CD4-positive, alpha-beta T cell treated with Interleukin-17A for 1 hour (primary cell): Measurements from ENCODE around the gene EFCAB6.

Experiments used
- DNase-seq: peaks from one replicate; pipeline ENCODE4 v3.0.0-alpha.2; 2020

The EFCAB6 gene

DNA sequence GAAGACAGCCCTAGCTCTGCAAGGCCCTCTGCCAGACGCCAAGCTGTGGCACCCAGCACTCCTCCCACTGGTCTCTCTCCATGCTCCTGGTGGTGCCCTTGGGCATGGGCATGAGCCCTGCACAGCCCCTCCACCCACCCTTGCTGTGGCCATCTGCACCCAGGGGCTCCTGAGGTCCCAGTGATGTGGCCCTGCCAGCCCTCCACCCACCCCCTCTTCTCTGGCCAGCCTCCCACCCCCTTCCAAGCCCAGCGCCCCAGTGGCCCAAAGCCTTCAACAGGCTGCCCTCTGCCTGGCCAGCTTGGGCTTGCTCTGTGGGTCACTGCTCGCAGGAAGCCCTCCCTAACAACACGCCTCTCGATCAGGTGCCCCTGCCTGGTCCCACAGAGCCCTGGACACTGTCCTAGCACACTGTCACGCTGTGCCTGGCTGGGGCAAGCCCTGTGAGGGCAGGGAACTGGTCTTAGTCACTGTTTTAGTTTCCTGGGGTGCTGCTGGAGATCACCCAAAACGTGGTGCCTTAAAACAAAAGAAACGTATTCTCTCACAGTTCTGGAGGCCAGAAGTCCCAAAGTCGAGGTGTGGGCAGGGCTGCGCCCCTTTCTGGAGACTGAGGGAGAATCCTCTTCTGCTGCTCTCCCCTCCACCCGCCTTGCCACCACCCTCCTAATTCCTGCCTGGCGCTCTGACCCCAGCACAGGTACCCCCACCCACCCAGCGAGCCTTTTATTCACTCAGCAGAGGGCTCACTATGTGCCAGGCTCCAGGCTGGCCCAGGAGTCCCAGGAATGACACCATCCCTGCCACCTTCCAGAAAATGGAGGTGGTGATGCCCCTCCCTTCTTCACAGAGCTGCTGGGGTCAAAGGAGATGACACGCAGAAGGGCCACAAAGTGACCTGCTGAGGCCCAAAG, 35.5 kb upstream of the EFCAB6 start:
- DNase-seq, result no peak

DNA sequence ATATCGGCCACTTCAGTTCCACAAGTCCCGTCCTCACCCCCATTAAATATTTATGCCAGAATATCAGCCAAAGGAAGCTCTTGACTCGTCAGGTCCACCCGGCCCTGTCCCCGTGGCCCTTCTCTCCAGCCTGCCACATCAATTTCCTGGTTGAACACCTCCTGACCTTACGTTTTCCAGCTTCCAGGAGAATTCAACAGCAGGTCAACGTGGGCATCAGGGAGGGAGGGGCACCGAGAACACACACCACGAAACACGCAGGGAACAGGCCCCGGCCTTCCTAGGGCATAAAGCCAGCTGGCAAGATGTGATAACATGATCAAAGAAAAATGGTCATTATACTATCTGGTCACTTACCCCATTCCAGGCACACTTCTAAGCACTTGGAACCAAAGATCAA, 34.9 kb upstream of the EFCAB6 start:
- no peak for DNase-seq

DNA sequence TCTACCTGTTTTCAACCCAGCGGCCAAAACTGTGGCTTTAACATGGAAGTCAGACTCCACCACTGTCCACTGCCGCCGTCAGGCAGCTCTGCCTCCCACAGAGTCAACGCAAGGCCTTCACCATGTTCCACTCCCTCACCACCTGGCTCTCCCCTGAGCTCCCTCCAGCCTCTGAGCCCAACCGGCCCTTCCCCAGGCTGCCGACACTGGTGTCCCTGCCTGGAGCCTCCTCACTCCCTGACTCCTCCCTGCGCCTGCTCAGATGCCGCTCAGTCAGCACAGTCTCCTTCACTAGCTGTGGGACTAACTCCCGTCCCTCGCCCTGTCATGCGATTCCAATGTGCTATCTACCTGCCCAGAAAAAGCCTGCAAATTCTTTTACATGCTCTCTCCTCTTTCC, 33.9 kb upstream of the EFCAB6 start:
- DNase-seq, result no peak

DNA sequence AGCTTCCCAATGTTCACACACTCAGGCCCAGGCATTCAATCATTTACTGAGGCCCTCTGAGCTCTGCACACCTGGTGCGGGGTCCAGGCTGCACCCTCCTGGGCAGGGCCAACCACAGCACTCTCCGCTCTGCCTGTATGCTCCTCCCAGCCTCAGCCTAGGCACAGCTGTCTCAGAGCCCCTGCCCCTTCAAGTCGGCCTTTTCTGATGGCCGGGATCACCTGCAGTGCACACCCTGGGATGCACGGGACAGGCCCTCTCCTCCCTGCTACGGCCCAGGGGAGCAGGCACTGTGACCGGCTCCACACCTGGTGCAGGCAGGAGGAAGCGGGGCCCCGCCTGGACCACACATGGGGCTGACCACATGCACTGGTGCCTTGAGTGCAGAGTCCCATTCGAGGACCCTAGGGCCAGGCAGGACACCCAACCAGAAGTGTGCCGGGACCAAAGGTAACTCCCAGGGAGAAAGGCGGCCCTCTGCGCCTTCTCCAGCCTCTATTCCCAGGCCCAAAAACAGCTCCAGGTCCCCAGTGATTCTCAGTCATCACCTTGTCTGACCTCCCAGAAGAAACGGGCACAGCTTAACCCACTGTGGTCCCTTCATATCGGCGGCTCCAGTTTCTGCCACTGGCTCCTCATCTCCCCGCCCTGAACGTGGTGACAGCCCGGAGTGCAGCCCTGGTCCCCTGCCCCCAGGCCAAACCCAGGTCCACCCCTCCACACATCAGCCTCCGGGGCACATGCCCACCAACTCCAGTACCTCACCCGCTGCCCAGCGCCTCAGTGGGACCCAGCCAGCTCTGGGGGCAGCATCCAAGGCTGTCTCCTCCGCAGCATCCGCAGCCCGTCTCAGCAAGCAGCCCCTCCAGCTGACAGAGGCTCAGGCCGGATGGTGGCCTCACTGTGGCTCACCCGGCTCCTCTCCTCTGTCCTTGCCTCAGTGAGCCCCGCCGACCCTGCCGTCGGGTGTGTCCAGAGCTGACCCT, 32.7 kb upstream of the EFCAB6 start:
- no peak for DNase-seq

DNA sequence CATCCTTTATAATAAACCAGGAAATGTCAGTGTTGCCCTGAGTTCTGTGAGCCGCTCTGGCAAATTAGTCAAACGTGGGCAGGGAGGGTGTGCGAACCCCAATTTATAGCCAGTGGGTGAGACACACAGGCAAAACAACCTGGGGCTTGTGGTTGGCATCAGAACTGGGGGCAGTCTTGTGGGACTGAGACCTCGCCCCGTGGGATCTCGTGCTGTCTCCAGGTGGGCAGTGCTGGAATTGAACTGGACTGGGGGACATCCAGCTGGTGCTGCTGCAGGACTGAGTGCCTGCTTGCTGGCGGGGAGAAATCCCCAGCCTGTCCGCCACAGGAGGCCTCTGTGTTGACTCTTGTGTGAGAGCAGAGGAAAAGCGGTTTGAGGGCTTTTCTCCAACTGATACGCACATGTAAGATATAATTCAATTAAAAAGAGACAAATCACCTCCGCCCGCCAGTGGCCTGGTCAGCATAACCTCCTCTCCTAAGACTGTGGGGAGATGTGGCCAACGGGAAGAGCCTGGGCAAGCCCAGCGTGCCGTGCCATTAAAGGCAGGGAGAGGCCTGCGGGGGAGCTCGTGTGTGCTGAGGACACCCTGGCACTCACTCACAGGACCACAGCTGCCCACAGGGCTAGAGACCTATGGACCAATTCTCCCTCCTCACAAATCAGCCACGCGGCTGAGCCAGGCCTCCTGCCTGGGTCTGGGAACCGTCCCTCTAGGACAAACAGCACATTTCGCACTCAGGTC, 31.9 kb upstream of the EFCAB6 start:
- DNase-seq, result no peak

DNA sequence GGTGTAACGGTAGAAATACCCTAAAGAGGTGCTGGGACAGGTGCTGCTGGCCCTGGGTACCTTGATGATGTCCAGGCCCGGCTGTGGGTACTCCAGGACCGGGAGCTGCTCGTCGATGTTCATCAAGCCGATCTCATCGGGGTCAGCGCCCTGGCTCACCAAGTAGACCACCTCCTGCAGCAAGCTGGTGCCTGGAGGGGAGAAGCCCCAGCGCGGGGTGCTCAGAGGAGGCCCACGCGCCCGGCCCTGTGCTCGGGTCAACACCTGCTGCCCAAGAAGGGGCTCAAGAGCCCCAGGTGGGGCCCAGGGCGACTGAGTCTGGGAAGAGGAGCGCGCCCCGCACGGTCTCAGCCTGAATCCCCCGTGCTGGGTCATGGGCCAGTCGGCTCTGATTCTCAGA, 29.6 kb upstream of the EFCAB6 start:
- no peak for DNase-seq

DNA sequence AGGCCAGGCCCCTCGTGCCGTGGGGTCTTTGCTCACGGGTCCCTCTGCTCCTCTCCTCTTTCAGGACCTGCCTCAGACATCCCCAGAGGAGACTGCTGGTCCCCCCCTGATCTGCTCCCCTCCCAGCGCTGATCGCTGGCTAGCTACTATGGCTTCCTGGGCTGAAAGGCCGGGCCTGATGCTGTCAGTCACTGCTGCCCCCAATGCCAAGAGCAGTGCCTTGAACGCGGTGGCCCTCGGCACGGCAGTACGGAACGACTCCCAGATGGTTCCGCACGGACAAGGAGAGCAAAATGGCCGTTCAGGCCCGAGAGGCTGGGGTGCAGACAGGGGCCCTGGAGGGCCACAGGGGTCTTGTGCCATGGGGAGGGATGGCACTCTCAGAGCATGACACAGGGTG, 28.7 kb upstream of the EFCAB6 start:
- no peak for DNase-seq

DNA sequence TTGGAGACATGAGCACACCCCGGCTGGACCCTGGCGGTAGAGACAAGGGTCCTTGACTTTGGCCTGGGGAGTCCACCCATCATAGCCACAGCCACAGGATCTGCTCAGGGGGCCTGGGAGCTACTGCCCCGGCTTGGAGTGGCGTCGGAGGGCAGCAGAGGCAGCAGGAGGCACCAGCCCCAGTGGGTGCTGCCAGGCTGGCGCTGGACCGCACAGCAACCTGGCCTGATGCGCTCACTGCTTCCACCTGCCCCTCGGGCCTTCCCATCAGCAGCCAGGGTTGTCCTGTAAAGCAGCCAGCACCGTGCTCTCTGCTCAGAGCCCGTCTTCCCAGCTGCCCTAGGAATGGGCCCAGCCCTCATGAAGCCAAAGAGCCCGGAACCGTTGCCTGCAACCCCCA, 28.3 kb upstream of the EFCAB6 start:
- DNase-seq, result no peak

DNA sequence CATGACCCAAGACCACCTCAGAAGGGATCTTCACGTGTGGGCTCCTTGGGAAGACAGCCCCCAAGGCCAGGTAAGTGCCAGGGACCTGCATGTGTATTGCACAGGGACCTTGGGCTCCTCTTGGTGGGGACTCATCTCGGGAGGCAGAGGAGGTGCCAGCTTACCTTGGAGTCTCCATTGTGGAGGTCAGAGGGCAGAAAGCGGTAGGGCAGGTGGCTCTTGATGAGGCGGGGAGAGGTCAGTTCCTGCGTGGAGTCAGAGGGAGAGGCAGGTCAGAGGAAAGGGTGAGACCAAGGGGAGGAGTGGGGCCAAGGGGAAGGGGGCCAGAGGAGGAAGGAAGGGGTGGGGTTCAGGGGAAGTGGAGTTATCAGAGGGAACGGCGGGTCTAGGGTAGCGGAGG, 27.7 kb upstream of the EFCAB6 start:
- no peak for DNase-seq

DNA sequence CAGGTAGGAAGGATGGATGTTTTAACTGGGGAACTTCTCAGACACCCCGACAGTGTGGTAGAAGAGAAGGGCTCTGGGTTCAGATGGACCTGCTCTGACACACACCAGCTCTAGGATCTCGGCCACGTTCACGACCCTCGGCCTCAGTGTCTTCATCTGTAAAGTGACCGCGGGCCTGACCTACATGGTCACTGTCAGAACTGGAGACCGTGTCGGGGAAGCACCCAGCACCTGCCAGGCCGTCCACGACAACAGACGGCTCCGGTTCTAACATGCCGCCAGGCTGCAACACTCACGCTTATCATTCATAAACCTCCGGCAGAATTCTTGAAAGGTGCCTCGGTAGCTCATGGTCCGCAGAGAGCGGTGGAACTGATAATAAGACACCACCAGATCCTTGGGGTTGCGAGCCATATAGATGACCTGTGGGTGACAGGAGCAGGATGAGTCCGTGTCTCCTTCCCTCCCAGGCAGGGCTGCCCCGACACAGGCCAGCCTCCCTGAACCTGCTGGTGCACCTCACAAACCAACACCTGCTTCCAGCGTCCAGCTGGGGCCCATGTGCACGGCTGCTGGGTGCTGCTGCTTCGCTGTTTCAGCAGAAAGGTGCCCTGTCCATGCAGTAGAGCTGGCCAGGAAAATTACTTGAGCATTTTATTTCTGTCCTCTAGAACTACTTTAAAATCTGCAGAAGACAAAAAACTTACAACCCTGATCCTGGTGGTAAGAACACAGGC, 26.6 kb upstream of the EFCAB6 start:
- DNase-seq, result no peak

DNA sequence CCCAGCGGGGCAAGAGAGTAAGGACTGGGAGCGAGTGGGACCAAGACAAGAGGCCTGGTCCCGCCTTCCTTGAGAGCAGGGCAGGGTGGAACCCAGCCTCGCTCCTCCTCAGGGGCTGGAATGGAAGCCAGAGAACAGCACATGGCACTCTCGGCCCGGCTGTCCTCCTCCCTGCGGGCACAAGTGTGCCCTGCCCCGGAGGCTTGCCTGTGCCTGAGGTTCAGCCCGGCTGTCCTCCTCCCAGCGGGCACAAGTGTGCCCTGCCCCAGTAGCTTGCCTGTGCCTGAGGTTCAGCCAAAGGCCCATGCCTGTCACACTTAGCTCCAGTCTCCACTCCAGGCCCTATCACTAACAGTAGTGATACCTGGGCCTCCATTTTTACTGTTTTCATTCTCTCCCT, 26.1 kb upstream of the EFCAB6 start:
- DNase-seq, result no peak

DNA sequence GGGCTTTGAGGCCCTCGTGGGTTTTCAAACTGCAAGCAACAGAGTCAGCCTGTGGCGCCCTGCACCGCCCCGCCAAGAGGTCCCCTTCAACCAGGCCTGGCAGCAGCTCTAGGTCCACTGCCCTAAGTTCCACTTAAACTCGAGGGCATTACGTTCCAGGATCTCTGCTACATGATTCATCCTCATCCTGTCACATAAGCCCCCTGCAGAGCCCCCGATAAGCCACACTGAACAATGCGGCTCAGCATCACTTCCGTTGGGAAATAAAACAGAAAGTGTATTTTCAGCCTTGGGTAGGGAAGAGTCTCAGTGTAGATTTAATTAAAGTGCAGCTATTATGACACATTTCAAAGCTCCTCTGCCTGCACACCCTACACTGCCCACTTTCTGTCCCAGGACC, 25.6 kb upstream of the EFCAB6 start:
- no peak for DNase-seq

DNA sequence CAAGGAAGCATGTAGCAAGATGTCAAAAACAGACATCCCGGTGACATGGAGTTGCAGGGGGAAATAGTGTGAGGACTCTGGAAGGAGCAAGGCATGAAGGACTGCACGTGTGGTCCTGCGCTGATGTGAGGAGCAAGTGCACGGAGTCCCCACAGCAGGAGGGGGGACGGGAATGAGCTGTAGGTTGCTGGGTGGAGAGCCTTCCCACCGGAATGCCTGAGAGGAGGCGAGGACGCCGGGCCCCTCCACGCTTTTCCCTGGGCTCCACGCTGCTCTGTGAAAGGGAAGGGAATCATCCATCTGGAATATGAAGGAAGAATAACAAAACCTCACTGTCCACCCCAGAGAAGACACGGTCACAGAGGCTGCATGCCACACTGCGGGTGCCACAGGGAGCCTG, 23.6 kb upstream of the EFCAB6 start:
- DNase-seq, result no peak

DNA sequence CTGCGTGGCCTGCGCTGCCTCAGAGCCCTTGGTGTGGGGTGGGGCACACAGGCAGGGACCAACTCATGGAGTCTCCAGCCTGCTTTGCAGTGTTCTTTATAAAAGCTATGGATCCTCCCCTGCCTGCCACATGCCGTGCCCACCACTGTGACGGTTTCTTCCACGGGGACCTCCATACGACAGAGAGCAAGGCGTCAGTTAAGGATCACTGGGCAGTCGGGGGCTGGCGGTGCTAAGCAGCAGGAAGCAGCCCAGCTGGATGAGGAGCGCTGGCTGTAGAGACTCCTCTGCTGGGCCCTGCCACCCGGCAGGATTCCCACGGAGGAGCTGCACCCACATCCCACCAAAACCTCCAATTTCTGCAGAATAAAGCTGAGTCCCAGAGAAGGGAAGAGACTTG, 23.1 kb upstream of the EFCAB6 start:
- no peak for DNase-seq

DNA sequence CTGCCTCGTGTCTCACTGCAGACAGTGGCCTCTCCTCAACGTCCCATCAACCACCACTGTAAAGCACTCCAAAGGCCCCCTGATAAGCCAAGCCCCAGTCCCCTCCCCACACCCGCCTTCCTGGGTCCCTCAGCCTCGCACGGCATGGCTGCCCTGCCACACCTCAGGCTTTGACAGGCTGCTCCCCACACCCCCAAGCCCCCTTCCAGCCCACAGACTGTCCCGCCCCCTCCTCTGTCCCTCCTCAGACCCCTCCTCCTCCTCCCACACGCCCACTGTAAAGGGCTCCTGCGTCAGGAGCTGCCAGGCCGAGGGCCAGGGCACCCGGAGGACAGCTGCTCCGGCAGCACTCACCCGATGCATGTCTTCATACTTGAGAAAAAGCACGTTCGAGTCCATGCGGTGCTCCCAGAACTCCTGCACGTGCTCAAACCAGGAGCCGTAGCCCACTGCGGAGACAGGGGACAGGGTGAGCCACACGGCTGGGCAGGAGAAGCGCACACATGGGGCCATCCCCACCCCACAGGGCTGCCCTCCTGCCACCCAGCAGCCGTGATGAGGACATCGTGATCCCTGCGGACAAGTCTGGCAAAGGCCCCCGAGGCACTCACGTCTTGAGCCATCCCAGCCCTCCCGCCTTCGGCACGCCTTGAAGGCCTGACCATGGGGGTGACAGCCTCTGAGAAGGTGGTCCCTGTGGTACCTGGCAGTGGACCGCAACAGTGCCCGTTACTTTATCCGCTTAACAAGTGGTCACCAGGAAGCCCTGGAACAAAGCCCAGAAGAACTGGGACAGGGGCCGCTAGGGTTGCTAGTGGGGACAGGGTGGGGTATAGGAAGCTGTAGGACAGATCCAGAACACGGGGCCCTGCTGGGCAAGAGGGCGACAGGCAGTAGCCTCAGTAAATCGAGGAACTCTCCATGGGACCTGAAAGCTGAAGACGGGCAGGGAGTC, 21.5 kb upstream of the EFCAB6 start:
- DNase-seq, result no peak

DNA sequence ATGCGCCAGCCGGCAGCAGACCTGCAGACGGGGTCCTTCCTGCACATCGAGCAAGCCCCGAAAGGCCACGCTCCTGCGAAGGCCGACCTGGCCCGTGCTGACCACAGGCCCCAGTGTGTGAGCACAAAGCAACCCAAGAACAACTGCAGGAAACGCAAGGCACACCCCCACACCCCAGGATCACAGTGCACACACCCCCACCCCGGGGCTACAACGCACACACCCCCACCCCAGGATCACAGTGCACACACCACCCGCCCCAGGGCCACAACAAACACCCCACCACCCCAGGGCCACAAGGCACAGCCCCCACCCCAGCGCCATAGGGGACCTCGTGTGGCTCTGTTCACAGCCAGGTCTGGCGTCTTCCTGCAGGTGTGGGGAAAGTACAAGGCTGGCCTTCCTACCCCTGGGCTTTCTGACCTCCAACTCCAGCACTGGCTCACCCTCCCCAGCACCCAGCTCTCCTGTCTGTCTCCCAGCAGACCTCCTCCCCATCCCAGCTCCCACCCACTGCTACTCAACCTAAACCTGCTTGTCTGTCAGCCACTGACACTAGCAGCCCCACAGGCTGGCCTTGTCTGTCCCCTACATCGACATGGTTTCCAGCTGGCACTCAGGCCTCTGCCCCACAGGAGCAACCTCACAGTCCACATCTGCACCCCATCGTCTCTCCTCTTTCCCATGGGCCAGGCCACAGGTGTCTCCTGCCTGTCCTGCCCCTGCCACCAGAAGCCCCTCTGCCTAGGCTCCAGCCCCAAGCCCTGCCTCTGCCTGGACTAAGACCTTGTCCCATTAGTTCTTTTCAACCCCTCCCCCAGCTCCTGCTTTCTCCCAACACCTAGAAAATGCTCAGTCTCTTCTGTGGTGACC, 20.5 kb upstream of the EFCAB6 start:
- no peak for DNase-seq

DNA sequence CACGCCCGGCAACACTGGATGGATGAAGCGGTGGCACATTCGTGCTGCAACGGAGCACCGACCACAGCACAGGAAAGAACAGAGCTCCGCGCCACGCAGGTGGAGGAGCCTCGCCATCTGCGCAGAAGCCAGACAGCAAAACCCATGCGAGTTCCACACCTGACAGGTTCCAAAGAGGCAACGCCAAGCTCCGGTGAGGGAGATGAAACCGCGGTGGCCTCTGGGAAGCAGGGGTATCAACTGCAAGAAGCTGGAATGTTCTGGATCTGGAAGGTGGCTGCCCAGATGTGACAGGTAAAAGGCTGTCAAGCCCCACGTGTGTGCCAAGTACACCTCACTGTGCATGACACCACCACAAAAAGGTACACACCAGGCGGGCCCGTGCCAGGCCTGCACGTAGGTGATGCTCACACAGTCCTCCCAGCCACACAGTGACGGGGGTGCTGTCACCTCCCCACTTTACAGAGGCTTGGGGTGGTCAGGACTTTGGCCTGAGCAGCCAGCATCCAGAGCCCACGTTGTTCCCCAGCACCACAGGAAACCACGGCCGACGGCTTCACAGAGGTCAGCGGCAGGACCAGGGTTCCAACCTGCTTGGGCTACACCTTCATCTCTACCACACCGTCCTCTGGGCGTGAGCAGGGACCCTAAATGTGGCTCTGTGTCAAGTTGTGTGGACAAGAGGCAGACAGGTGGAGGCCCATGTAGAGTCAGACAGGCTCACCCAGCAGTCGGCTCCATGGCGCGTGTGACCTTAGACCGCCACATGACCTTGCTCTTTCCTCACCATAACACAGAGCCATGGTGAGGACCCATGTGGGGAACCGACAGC, 19.7 kb upstream of the EFCAB6 start:
- DNase-seq, result no peak

DNA sequence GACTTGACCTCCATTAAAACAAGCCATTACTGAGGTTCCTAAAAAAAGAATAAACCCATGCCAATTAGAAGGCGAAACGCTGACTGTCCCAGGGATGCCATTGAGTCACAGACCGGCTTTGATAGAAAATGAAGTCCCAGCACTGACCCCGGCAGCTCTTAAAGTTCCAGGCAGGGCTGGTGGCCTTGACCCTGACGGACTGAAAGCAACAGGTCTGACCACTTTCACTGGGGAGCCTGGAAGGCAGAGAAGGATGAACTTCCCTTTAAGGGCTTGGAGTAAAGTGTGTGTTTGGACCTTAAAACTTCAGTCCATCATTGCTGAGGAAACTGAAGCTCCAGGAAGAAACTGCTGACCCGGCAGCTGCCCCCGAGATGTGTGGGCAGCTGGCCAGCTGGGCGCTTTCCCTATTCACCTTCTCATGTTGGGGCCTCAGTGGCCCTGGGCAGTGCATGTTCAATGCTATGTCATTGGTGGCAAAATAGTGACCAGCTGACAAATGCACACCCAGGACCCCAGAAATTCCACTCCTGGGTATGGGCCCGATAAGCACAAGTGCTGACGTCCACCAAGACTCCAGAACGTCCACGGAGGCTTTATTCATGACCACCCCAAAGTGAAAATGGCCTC, 18.9 kb upstream of the EFCAB6 start:
- no peak for DNase-seq
